GM21786 (cell line): ENCODE measurements around the gene APCDD1L.

Experiments used
- ATAC-seq: cut with Tn5 transposase; IDR thresholded peaks from one replicate; pipeline ENCODE4 v1.9.1; 2021; ENCODE audit not compliant: unreplicated experiment

Gene APCDD1L

DNA sequence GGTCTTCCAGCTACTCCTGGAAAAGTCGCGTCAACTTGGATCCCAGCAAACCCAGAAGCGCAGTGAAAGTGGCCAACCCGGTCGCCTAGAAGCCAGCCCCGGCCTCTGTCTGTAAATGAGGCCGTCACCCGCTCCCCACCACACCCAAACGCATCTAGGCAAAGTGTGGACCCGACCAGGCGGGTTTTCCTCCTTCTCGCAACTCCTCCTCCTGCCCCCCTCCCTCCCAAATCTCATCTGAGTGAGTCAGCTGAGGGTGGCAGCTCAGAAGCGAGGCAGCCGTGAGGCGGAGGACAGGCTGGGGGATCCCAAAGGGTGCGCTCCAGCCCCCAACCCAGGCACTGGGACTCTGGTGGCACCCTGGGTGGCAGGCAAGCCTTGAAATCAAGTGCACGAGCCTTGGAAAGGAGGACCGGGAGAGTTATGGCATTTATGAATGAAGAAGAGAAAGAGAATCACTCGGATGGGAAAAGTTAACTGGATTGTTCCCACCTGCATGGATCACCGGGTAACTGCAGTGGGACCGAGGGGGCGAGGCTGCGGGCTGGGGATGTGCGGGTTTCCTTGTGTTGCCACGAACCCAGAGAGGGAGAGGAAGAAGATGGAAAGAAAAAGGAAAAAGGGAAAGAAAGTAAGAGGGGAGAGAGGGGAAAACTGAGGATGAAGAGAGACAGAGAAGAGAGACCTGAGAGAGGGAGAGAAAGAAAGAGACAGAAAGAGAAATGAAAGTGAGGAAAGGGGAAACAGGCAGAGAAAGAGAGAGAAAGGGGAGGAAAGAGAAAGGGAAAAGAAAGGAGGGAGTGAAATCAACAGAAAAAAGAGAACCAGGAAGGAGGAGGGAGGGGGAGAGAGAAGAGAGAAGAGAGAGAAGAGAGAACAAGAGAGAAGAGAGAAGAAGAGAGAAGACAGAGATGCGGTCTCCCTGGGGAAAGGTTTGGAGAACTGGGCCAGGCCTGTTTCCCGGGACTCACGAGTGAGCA, at the start of gene APCDD1L:
Gene APCDD1L (minus strand): TSS at position 167 of the 980 bp plus-strand sequence. CDS start 692 bp downstream, outside the sequence.
- no peak for ATAC-seq

DNA sequence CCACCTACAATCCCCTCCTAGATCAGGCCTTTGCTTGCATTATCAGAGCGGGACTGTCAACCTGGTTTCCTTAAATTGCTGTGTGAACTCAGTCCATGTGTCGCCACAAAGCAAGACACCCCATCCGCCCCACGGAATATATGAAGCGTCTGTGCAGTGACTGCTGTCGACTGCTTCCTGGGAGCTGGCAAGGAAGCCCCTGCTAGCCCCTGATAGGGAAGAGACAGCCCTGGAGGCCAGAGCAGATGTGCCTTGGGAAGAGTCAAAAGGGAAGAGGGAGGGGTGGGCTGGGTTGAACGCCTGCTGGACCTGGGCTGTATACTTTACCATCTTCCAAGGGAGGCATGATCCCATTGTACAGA, 44.1 kb upstream of the APCDD1L start:
- ATAC-seq, result no peak

DNA sequence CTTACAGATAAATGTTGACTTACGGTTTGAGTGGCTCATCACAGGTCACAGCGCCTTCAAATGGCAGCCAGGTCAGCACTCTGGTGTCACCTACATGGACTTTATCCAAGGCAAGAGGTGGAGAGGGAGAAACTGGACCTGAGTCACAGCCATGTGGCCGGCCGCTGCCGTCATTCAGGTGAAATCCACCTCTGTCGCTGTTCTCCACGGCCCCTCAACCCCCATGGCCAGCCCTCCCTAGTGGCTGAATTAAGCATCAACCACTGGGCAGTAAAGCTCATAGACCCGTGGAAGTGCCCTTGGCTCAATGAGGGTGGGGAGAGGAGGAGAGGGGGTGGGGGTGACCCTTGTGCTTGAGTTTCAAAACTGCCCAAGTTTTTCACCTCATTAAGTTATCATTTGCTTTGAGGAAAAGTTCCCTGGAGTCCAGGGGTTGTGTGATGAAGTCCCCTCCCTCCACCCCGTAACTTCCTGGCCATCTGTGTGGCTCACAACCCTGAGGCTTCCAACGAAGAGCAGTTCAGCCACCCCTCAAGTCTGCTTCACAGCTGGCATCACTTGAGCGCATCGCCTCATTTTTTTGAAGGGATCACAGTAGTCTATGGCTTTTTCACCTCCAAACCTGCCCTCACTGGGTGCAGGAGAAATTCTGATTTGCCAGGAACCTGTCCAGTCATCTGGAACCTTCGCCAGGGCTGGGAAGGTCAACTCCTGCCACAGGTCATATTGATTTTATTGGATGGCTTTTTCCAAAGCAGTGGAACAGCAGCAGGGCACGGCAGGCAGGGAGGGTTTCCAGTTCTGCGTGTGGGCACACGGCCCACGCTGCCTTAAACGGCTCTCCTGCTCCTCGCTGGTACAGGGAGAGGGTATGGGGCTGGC, 43.5 kb upstream of the APCDD1L start:
- ATAC-seq, result no peak

DNA sequence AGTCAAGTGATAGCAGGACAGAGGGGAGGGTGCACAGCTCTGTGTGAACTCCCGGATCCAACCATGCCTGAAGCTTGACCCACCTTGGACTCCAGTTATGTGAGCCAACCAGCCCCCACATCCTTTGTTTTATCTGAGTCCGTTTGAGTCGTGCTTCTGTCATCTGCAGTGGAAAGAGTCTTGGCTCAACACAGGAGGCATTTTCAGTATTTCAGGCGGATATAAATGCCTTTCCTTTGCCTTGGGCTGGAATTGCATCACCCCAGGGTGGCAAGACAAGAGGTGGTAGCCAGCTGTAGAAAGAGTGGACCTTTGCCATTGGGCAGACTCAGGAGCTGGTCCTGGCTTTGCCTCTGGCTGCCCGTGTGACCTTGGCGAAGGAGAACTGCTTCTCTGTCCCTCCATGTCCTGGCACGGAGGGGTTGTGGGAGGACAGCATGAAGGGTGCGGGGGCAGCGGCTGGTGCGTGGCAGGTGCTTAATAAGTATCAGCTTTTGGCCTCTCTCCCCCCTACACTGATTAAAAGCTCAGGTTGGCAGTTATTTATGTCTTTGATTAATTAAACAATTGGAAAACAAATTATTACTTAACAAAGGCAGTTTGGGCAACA, 42.6 kb upstream of the APCDD1L start:
- ATAC-seq, result no peak

DNA sequence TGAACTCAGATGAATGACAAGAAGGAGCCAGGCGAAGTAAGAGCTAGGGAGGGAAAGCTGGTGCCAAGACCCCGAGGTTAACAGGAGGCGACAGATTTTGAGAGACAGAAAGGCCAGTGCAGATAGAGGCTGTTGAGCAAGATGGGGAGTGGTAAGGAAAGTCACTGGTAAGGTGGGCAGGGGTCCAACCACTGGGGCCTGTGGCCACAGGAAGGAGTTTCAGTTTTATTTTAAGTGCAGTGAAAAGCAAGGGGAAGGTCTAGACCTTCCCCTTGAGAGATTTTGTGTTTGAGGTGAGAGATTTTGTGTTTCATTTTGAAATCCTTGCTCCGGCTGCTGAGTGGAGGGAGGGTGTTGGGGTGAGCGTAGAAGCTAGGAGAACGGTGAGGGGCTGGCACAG, 41.8 kb upstream of the APCDD1L start:
- ATAC-seq, result no peak

DNA sequence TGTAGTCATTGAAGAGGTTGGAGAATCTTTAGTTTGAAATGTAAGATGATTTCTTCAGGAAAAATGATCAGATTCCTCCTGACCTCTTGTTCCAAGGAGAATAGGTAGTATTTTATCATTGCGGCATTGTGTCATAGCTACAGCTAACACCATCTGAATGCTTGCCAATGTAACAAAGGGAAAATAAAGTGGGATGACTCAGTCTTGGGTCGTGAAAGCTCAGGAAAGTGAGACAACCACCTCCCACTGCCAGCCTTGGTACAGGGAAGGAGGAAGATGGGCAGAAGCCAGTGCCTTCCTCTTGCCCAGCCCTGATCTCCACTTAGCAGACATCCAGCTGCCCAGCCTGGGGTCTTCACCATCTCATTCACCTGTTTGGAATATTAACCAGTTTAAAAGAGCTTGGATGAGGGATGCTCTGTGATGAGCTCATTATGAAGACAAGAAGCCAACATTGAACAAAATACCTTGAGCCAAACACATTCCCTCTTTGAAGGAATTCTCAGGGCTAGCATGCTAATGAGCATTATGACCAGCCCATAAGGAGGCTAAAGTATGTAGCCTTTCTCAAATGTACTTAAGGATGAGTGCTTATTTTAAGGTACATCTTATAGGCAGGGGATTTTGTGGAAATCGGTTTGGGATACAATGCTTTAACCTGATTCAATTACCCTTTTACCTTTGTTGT, 40.0 kb upstream of the APCDD1L start:
- no peak for ATAC-seq

DNA sequence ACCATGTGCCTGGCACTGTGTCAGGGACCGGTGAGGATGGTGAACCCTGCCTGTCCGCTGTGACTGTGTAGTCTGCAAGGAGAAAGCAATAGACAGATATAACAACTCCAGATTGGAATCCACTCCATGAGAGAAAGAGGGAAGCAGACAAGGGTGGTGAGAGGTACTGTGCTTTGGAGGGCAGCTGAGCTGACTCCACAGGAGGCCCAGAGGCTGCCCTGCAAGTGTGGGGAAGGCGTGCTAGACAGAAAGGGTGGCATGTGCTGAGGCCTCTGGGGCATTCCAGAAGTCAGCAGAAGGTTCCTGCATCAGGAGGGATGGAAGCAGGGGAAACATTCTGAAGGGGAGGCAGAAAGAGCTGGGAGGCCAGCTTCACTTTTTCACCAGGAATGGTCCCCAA, 39.3 kb upstream of the APCDD1L start:
- ATAC-seq, result no peak

DNA sequence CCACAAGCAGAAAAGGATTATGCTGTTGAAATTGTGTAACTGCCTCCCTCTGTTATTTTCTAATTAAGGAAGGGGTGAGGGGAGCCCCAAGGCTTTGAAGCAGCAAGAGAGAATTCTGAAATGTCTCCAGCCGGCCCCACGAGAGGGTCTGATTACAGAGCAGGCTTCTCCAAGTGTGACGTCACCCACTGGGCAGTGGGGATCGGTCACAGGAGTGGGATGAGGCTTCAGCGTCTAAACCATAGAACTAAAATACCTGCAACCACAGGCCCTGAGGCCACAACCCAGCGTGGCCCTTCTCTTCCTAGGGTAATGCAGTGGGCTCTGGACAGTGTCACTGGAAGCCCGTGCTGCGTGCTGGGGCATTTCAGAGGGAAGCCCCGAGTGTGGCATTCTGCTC, 38.6 kb upstream of the APCDD1L start:
- ATAC-seq, result no peak

DNA sequence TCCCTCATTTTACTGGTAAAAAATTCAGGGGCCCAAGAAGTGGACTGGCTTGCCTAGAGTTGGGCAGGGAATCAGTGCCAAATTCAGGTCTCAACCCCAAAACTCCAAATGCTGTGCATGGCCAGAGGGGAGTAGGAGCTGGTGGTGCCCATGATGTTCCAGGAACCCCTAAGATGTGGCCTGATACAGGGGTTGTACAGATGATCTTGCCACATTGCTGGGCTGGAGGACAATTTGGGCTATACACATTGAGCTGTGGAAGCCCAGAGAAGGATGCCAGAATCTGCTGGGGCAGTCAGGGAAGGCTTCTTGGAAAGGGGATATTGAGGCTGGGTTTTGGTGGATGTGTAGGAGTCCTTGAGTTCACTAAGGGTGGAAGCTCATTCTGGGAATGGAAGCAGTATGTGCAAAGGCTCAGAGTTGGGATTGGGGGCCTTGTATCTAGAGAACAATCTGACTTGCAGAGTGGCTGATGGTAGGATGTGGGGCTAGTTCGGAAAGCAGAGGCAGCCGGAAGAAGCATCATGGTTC, 38.0 kb upstream of the APCDD1L start:
- ATAC-seq, result no peak

DNA sequence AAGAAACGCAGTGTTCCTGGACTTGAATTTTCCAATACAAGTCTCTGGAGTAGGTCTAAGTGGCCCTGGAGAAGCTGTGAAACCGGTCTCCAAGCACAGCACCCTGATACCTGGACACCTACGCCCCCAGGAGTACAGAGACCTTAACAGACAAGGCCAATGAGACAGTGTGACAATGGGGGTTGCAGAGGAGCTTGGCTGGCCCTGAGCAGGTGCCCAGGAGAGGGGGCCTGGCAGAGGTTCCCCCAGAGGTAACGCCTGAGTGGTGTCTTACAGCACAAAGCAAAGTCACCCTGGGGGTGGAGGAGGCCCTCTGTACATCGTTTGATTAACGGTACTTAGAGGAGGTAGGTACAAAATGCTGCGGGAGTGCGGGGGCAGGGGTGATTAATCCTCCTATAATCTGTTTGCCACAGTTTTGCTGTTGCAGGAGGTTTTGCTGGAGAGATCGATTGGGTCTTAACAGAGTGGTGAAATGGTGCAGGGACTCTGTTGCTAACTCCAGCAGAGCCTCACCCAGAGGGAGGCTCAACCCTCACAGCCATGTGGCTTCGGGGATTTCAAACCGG, 37.3 kb upstream of the APCDD1L start:
- no peak for ATAC-seq

DNA sequence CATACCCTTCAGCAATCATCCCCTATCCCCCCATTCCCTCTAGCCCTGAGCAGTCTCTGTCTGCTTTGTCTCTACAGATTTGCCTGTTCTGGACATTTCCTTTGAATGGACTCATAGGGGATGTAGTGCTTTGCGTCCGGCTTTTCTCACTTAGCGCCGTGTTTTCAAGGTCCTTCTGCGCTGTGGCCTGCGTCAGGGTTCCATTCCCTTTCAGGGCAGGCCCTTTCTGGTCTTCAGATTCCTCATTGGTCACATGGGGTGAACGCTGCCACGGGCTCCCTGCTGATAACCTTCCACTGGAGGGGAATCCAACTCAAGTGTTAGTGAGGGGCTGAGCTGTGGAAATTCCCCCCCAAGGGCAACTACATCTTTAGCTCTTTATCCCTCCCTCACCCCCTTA, 36.4 kb upstream of the APCDD1L start:
- no peak for ATAC-seq

DNA sequence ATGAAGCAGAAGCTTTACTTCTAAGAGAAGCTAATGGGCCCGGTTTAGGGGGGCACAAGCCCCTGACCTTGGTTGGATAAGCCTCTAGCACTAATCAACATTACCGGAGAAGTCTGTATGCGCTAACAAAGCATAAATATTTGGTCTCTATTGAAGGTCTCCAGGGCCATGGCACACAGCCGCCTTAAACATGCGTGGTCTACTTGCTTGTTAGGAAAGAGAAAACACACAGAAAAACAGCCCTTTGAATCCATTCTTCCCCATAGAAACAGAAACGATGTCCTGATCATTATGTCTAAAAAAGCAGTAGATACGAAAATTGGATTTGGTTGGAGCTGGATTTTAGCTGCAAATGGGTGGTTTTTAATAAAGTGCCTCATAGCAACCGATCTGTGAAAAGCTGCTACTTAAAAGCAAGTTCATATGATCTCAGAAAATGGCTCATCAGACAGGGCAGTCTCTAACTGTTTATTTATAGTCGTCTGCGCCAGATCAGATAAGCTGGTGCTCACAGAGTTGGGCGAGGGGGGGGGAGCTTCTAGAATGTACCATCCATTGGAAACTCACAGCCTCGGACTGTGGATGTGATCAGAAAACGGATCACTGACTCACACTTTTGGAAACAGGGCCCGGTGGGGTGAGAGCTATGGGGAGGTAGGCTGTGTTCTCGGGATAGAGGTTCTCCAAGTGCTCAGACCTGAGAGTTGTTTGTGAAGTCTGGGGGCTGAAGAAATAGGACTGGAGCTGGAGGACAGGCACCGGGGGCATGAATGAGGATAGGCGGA, 35.3 kb upstream of the APCDD1L start:
- no peak for ATAC-seq

DNA sequence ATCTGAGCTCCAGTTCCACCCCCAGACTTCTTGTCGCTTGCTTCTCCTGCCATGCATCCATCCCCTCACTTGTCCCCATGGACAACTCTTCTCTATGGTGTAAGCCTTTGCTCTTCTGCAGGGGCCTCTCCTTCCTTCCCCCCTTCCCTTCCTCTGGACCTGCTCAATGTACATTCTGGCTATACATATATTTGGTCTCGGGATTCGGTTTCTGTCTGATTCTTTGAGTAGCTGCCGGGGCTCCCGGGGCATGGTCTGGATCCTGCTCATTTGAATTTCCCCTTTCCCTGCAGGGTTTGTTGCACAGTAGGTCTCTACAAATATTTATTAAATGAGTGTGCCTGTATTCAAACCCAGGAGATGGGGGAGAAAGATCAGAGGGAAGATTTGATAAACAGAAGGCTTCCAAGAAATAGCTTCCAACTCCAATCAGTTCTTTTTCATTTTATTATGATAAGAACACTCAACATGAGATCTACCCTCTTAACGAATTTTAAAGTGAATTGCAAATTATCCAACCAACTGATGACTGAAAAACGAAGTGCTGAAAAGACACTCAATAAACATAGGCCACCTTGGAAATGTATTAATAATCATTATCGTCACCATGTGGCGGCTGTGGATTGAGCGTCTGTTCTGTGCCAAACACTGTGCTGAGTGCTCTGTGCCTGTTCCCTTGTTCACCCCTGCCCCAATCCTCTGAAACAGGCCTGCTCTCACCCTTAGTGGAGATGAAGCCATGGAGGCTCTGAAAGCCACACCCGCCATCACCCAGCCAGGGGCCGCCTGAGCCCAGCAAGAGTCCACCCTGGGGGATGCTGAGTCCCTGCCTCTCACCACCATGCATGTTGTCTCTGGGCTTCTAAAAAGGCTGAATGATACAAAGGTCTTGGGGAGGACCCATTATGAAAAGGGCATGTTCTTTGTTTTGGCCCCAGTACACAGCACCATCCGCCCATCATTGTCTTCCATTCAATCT, 34.3 kb upstream of the APCDD1L start:
- ATAC-seq, result no peak

DNA sequence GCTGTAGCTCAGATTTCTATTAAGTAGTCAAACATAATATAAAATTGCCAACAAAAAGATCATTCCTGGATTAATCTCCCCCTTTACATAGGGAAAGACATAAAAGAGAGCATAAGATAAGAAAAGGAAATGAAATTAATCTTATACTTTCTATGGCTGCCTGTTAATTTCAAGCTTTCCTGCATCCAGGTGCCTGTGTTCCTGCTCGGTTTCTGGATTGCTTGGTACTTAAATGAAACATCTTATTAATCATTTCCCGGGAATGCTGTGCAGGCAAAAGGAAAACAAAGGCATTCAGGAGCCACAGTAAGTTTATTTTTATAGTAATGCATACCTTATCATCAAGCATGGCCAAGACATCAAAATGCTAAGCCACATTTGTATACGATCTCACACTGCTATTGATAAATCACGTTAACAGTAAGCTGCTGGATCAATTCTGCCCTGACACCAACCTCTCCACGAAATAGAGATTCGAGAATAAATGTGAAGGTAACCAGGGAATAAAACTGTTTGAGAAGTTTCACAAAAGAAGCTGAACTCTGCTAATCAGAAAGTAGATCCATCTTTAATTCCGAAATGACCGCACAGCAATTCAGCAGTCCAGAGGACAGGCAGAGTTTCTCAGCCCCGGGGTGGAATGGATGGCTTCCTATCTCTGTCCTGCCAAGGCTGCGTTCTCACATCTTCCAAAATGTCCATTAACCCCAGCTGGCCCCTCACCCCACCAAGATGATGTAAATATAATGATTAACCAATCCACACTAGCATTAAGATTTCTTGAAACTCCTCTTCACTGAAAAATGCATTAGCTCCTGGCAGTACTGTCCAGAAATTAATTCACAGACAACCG, 32.6 kb upstream of the APCDD1L start:
- ATAC-seq, result no peak

DNA sequence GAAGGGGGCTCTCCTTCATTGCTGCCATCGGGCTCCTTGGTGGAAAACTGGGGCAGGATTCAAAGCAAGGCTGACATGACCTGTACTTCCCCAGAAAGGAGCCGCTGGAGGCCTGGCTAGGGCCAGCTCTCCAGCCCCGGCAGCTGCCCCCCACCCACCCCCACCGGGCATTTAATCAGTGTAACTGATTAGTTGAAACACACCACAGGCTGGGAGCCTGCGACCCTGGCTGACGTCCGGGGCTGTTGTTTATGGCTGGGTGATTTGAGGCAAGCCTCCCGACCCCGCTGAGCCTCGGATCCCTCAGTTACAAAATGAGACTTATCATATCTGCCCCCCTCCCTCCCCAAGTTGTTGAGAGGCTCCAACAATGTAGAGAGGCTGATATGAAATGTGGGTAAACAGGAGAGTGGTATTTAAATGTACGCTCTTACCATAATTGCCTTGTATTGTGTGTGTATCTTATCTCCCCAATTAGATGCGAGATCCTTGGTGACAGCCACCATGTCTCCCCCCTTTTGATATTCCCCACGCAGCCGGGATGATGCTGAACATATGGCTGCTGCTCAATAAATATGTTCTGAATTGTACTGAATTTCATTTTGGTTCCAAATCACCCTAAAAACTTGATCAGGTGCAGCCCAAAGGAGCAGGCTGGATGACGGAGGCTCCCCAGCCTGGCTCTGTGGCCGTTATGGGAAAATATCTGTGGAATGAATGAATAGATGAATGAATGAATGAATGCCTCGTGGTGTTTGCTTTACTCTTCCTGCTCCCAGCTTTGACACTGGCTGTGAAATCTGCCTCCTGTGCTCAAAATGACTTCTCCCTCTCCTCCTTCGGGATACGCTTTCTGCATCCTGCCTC, 31.8 kb upstream of the APCDD1L start:
- ATAC-seq, result no peak

DNA sequence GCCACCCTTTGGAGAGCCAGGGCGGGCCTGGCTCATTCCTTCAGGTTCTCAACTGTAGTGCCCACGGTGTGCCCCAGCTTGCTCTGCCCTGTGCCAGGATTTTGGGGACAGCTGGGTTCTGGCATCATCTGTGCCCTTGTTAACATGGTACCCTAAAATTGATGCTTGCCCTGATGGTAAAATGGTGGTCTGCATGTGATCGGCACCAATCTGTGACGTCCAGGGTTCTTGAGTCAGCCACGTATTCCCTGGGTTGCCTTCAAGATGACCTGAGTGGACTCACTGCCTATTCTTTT, 31.2 kb upstream of the APCDD1L start:
- ATAC-seq, result no peak
